SK-N-MC (cell line): Measurements from ENCODE around the gene DGCR2.
A peak's percentile ranks its signal among the peaks of the same experiment; 100 is the strongest.

ENCODE experiments used
- DNase-seq: peaks from one replicate; pipeline ENCODE4 v3.0.0-alpha.2; 2011; ENCODE audit warnings: low read depth, low spot score
- H3K27ac ChIP-seq: fragments of 200-600 bp; sonication (generic); 2 replicates; pipeline ENCODE4 v1.5.1; 2016; ENCODE audit warnings: mixed run types
- H3K36me3 ChIP-seq: fragments of 200-600 bp; sonication (generic); 2 replicates; pipeline ENCODE4 v1.6.1; 2017; ENCODE audit warnings: antibody characterized with exemption, low read length, mixed read lengths; ENCODE audit not compliant: insufficient read depth
- H3K4me3 ChIP-seq: fragments of 200-600 bp; sonication (generic); 2 replicates; pipeline ENCODE4 v1.5.1; 2016
- H3K9ac ChIP-seq: fragments of 200-600 bp; sonication (generic); 2 replicates; pipeline ENCODE4 v1.8.0; 2017; ENCODE audit warnings: mixed run types, mixed read lengths; ENCODE audit not compliant: insufficient read length
- H3K9me3 ChIP-seq: fragments of 200-600 bp; sonication (generic); 2 replicates; pipeline ENCODE4 v1.6.1; 2017; ENCODE audit warnings: low read depth, mild to moderate bottlenecking, antibody characterized with exemption, low read length, moderate library complexity, mixed read lengths
- EZH2 ChIP-seq: fragments of 200-600 bp; sonication (generic); IDR thresholded peaks from one replicate; pipeline ENCODE4 v1.6.1; 2017; ENCODE audit warnings: antibody characterized with exemption
- FOXP2 ChIP-seq: optimal IDR thresholded peaks from 2 replicates; pipeline ENCODE3; 2011; ENCODE audit warnings: mild to moderate bottlenecking, moderate library complexity; ENCODE audit not compliant: insufficient read depth; ENCODE audit errors: extremely low read length, control extremely low read depth
- POLR2AphosphoS5 ChIP-seq: IDR thresholded peaks from 2 replicates; pipeline ENCODE4 v1.6.1; 2012; ENCODE audit warnings: mild to moderate bottlenecking, low read depth, low read length, borderline replicate concordance

Gene DGCR2

DNA sequence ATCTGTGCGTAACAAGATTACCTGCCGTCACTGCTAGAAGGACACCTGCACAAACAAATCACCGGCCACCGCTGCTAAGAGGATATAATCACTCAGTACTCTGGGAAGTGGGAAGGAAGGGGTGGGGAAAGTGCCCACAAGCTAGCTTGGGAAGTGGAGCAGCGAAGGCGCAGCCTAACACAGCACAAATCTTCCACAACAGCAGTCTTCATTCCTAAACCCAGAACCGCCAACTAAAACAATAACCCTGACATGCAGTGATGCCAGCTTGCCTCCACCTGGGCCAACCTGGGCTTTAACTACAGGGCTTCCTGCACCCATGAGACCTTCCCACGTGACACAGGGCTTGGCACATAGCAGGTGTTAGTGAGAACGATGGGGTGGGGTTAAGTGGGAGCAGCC is 5.1 kb downstream of the DGCR2 start:
- Histone ChIP-seq H3K9ac (no peak overlapping the region), H3K36me3 (no peaks in the 10 kb centered on the region; the same call in 1 of the 2 replicates), H3K27ac (no peak overlapping the region), H3K4me3 (no peak overlapping the region), H3K9me3 (no peaks in the 10 kb centered on the region)
- TF ChIP-seq POLR2AphosphoS5 (no peak), EZH2 (no peak)
- DNase-seq: no peak

GRCh38 chr22:19115628-19116027 is 6.6 kb downstream of the DGCR2 start:
- no peaks in the 10 kb centered on the region; the same call in 1 of the 2 replicates for H3K36me3 ChIP-seq
- no peak for DNase-seq
- TF ChIP-seq FOXP2 (no peak), POLR2AphosphoS5 (no peak), EZH2 (no peak)
- no peak overlapping the region for H3K27ac ChIP-seq
- no peak overlapping the region for H3K9ac ChIP-seq
- no peaks in the 10 kb centered on the region for H3K9me3 ChIP-seq
- no peak overlapping the region for H3K4me3 ChIP-seq

DNA sequence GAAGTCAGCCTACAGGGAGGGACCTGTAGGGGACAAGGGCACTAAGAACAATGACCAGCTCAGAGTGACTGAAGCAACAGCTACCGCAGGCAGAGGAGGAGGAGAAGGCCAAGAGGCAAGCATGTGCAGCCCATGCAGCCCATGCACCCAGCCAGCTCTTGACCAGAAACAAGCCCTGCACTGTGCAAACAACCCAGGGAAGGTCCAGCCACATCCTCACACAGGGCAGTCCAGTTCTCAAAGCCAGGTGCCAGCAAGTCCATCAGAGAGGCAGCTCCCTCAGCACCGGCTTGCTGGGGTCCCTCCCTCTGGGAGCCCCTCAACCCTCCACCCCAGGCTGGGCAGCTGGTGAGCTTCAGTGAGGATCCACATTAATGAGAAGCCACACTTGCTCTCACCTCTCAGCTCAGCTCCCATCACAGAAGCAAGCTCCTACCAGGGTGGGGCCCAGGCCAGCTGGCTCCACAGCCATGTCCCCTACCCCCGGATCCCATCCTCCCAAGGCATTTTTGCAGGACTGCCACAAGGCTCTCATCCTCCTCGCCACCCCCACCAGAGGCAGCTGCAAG is 7.1 kb downstream of the DGCR2 start:
- Histone ChIP-seq H3K4me3 (no peak overlapping the region), H3K36me3 (no peaks in the 10 kb centered on the region; the same call in 1 of the 2 replicates), H3K27ac (no peak overlapping the region), H3K9me3 (no peaks in the 10 kb centered on the region), H3K9ac (no peak overlapping the region)
- TF ChIP-seq FOXP2: no peak
- no peak for TF ChIP-seq EZH2
- TF ChIP-seq POLR2AphosphoS5: no peak
- no peak for DNase-seq

DNA sequence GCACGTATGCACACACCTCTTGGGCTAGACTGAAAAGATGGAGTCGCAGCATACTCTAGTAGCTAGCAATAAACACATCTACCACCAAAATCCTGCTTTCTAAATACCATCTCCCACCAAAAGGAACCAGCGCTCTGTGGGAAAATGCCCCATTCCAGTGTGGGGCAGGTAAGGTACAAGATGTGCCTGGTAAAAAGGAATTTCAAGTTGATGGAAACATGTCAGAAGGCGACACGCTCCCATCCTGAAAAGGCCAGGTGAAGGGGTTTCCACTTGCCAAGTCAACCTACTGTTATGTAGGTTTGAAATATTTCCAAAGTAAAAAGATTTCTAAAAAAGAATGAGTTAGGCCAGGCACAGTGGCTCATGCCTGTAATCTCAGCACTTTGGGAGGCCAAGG is 8.8 kb downstream of the DGCR2 start:
- no peak for DNase-seq
- TF ChIP-seq EZH2: no peak
- TF ChIP-seq FOXP2: no peak
- no peak for TF ChIP-seq POLR2AphosphoS5
- Histone ChIP-seq H3K4me3 (no peak overlapping the region), H3K9ac (no peak overlapping the region), H3K36me3 (no peaks in the 10 kb centered on the region), H3K27ac (no peak overlapping the region), H3K9me3 (no peaks in the 10 kb centered on the region)

DNA sequence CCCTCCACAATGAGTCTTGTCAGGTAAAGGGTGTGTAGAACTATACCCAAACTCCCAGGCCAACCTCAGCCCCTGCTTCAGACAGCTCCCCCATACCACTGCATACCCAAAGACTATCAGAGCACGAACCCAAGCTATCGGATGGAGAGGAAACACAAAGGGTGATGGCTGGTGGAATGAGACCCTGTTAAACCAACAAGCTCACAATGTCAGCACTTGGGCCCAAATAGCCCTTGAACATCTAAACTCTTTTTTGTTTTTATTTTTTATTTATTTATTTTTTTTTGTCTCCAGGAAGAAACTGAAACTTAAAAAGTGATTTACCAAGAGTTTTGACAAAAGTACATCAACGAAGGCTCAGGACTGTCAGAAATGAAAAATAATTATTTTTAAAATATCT is 10.6 kb downstream of the DGCR2 start:
- DNase-seq: no peak
- Histone ChIP-seq H3K4me3 (no peak overlapping the region), H3K36me3 (no peaks in the 10 kb centered on the region), H3K27ac (no peak overlapping the region), H3K9ac (no peak overlapping the region), H3K9me3 (no peaks in the 10 kb centered on the region)
- TF ChIP-seq EZH2: no peak
- no peak for TF ChIP-seq POLR2AphosphoS5
- no peak for TF ChIP-seq FOXP2

DNA sequence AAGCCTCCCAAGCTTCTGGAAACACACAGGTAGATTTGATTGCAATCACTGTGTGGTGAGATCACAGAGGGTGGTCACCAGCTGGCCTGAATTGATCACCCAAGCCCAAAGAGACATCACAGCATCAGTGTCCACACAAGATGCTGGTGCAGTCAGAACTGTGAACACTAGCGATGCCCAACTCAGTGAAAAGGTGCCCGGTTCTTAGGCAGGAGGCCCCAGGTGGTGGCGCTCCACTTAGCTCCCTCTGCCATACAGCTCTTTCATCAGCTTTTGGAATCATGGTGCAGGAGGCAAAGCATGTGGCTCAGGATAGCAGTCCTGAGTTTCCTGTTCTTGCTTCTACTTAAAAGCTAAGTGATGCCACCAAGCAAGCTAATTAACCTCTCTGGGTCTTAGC is 11.1 kb downstream of the DGCR2 start:
- Histone ChIP-seq H3K27ac (no peak overlapping the region), H3K9ac (no peak overlapping the region), H3K36me3 (no peaks in the 10 kb centered on the region), H3K4me3 (no peak overlapping the region), H3K9me3 (no peaks in the 10 kb centered on the region)
- DNase-seq: no peak
- TF ChIP-seq EZH2: no peak
- no peak for TF ChIP-seq POLR2AphosphoS5
- TF ChIP-seq FOXP2: no peak

- DNase-seq: no peak
- no peak overlapping the region for H3K9ac ChIP-seq
- no peak overlapping the region for H3K27ac ChIP-seq
- TF ChIP-seq FOXP2 (no peak), EZH2 (no peak)
- H3K36me3 ChIP-seq: no peaks in the 10 kb centered on the region
- H3K9me3 ChIP-seq: no peaks in the 10 kb centered on the region
- H3K4me3 ChIP-seq: no peak overlapping the region
These were observed 11.6 kb downstream of the DGCR2 start for GRCh38 chr22:19110646-19111045.

DNA sequence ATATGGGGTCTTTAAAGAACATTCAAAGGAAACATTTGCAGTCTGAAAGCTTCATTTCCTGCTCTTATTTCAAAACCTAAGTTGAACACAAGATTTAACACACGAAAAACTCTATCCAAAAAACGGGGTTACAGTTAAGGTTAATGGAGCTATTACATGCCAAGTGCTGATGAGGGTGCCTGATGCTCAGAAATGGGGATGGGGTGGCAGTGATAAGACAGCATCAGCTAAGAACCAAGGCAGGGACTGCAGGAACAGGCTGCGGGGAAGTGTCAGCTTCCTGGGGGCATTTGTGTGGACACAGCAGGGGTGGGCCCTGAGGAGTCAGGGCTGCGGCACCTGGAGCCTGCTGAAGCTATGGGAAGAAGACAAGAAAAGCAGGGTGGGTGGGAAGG is 12.2 kb downstream of the DGCR2 start:
- H3K9ac ChIP-seq: no peak overlapping the region
- H3K36me3 ChIP-seq: no peaks in the 10 kb centered on the region
- TF ChIP-seq EZH2 (no peak), FOXP2 (no peak), POLR2AphosphoS5 (no peak)
- H3K27ac ChIP-seq: 0 out of 2 replicates have a peak overlapping the region, but pooled peaks have one; percentile 48
- no peak for DNase-seq
- H3K4me3 ChIP-seq: 0 out of 2 replicates have a peak overlapping the region, but pooled peaks have one; percentile 8
- no peaks in the 10 kb centered on the region for H3K9me3 ChIP-seq
